HG02798 (cell line): ENCODE data around the gene HHIPL1.

ENCODE experiments used
- ATAC-seq: cut with Tn5 transposase; IDR thresholded peaks from one replicate; pipeline ENCODE4 v1.9.1; 2021; ENCODE audit warnings: mild to moderate bottlenecking; ENCODE audit not compliant: unreplicated experiment, poor library complexity

Gene HHIPL1

DNA sequence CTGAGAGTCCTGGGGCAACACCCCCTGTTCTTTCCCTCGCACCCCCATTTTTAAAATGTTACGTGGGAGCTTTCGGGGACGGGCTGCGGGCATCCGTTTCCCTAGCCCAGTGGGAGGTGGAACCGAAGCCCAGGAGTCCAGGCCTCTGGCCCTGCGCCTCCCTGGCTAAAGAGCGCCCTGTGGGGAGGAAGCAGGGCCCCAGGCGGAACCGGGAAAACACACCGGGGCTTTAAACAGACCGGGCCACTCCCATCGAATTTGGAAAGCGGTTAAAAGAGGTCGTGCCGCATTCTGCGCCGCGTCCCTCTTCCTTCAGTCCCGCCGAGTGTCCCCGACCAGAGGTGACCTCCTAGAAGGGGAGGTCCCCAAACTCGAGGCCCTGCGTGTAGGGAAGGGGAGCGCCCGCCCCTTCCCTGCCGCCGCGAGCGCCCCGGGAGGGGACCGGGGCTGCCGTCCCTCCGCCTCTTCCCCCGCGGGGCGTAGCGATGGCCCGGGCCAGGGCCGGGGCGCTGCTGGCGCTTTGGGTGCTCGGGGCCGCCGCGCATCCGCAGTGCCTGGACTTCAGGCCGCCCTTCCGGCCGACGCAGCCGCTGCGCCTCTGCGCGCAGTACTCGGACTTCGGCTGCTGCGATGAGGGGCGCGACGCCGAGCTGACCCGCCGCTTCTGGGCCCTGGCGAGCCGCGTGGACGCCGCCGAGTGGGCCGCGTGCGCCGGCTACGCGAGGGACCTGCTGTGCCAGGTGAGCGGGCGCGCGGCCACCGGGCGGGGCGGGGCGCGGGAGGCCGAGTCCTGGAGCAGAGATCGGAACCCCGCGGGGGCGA is at the start of gene HHIPL1:
Gene HHIPL1 (plus strand): TSS at position 407 of the 822 bp plus-strand sequence. CDS start 79 bp downstream, at position 486.
- no peak for ATAC-seq

DNA sequence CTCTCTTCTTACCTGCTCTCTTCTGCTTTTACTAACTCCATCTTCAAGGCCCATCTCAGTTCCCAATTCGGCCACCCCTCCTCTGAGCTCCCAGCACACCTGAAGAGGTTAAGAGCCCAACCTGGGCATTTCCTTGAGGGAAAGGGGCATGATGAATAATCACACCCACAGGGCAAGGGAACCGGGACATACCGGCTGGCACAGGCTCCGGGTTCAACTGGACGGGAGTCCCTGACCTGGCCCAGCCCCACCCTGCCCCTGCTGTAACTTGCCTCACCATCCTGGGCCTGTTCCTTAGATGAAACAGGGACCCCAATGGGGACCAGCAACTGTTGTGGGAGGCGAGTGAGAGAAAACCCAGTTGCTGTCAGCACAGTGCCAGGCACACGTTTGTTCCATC is 49.4 kb upstream of the HHIPL1 start:
- ATAC-seq, result no peak

DNA sequence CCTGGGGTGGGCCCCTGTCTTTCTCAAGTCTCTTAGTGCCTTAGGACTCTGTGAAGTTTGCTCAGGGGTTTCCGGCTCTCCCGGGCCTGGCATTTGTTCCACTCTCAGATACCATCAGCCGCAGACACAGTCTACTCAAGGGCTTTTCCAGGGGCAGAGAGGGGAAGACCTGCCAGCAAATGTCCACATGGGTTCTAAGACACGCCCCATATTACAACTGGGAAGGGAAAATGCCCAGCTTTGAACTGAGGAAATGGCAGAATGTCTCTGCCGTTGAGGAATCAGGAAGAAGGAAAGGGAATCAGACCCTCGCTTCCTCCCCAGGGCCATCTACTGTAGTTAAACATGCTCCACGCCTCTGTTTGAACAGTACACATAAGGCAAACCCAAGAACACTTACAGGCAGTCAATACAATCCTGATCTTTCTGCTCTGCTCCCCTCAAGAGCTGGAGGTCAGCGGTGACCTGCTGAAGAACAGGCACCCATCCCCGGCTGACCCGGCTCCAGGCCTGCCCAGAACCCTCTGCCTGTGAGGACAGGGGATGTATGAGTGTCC is 48.8 kb upstream of the HHIPL1 start:
- ATAC-seq, result no peak

DNA sequence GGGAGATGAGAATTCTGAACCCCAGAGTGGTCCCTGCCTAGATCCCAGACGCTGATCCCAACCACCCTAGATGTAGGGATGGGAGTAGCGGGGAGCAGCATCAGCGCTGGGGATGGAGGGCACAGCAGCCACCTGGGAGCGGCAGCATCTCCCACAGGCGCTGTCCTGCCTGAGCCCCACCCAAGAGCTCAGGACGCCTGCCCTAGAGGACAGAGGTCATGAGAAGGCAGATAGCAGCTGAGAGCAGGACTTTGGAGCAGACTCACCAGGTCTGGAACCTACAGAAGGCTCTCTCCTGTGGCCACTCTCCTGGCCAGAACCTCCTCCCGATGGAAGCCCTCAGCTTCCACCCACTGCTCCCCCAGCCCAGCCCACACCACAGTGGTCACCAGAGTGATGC is 48.2 kb upstream of the HHIPL1 start:
- ATAC-seq, result no peak

DNA sequence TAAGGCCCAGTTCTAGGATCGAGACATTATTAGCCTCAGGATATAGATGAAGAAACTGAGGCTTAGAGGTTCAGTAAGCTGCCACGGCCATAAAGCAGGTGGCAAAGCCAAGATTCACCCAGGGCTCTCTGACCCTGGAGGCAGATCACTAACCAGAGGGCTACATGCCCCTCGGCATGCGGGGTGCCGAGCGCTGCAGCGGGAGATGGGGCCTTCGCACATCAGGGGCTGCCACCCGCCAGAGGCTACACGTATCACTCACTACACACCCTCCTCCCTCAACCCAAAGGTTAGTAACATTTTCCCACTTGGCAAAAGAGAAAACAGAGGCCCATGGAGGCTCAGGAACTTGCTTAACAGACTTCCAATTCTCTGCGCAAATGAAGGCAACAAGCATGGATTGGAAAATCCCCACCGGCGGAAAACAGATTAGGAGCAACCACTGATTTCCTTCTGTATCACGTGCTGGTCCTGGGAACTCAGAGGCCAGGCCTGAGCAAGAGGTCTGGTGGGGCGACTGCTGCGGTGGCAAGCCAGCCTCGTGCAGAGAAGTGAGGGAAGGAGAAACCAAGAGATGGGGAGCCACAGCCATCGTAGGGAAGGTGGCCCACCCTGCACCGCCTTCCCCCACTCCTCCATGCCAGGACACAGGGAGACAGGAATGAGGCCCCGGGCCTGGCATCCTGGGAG is 46.9 kb upstream of the HHIPL1 start:
- ATAC-seq, result no peak

DNA sequence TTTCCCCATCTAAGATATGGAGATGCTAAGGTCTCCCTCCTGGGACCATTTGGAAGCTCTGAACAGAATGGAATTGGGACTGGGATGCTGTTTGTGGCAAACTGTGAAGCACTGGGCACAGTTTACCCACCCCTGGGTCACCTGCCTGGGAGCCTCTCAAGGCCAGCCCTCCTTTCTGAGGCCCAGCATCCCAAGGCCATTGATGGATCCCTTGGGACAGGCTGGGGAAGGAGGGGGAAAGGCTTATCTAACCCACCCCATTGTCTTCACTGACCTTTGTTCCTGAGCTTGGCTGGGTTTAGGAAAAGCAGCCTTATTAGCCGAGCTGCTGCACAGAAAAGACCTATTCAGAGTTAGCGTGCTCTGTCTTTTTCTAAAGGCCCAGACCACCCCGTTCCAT is 46.2 kb upstream of the HHIPL1 start:
- ATAC-seq, result no peak

DNA sequence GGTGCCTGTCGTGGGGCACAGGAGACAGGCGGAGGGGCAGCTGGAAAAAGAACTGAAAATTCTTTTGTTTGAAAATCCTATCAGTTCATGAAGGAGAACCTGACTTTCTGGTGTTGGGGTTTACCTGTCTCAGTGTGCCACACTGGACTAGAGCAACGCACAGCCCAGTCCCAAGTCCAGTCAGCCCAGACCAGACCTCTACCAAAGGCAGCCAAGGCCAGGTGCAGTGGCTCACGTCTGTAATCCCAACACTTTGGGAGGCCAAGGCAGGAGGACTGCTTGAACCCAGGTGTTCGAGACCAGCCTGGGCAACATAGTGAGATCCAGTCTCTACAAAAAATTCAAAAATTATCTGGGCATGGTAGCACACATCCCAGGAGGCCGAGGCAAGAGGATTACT is 45.5 kb upstream of the HHIPL1 start:
- no peak for ATAC-seq

DNA sequence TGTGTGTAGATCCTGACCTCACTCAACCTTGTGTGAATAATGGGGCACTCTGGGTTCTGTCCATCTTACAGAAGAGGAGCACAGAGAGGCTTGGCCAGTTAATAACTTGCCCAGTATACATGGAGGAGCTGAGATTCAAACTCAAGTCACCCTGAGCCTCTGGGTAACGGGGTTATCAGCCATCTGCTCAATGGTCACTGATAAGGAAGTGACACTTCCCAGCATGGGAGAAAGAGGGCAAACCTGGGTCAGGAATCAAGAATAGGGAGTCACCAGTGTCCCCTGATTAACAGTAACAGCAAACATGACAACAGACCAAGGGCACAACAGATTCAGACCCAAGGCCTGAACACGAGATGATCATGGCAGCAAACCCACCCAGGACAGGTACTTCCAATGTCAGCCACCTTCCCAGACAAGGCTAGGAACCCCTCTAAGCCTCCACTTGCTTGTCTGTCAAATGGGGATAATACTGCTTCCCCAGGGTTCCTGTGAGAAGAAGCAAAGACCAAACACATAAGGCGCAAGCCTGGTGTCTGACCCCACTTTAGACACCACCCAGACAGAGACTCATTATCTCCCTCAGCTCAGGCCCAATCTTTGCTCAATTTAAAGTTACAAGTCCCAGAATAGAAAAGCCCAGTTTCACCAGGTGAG is 44.6 kb upstream of the HHIPL1 start:
- no peak for ATAC-seq

DNA sequence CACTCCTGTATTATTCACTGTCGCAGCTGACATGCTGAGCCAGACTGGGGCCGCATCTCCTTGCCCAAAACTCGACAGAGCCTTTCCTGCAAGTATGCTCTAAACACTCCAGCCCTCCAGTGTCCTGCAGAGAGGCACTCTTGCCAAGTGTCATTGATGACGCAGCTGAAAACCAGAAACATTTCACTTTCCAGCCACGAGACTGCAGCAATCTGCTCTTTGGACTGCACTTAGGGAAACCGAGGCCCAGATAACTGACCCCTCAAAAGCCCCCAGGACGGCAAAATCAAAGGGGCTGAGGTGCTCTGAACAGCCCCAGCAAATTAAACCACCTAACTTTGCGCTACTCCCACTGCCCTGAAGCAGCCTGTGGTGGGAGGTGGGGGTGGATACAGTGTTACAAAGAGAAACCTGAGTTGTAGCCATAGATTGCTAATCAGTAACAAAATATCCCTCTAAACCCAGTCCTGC is 43.5 kb upstream of the HHIPL1 start:
- no peak for ATAC-seq

DNA sequence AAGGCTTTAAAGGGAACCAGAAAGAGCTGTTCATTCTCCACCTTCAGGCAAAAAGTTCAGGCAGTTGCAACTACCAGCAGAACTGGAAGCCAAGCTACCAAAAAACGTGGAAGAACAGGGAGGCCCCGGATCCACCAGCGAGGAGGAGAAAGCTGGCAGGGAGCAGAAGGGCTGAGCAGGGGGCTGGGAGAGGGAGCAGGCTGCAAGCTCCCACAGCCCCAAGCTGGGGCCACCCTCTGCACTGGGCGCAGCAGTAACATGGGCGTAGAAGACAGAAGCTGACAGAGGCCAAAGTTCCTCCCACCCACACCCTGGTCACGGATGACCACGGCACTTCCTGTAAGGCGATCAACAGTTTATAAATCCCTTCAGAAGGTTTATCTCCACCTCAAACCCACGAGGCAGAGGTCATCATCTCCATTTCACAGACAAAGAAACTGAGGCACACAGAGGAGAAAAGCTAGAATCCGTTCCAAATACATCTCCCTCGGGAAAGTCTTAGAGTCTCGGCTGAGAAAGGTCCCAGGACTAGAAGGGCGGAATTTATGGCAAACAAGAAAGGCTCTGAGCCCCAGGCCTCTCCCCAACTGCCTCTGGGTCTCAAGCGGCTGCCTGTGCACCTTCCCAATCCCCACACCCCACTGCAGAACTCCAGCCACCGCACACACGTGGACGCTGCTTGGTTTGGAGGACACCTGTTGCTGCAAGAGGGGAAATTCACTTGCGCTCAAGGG is 42.7 kb upstream of the HHIPL1 start:
- no peak for ATAC-seq

DNA sequence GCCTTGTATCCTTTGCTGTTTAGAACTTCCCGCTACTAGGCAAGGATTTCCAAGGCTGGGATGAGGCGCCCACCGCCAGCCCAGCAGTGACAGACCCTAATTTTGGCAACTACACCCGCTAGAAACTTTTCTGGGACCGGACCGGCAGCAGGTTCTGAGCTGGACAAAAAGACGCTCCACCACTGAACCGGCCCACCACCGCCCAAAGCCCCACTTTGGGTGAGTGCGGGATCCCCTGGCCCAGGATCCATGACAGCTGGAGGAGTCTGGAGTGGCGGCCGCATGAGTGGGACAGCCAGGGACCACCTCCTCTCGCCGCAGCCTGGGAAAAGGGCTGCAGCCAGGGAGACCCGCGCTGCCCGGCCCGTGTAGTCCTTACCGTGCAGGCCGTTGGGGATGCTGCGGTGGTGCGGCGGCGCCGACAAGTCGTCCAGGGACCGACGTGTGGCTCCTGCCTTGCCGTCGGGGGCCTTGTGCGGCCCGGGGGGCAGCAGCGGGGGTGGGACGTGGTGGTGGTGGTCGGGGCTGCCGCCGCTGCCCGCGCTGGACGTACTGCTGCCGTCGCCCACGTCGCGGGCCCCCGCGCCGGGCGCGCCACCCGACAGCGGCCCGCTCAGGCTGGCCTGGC is 42.0 kb upstream of the HHIPL1 start:
- no peak for ATAC-seq

DNA sequence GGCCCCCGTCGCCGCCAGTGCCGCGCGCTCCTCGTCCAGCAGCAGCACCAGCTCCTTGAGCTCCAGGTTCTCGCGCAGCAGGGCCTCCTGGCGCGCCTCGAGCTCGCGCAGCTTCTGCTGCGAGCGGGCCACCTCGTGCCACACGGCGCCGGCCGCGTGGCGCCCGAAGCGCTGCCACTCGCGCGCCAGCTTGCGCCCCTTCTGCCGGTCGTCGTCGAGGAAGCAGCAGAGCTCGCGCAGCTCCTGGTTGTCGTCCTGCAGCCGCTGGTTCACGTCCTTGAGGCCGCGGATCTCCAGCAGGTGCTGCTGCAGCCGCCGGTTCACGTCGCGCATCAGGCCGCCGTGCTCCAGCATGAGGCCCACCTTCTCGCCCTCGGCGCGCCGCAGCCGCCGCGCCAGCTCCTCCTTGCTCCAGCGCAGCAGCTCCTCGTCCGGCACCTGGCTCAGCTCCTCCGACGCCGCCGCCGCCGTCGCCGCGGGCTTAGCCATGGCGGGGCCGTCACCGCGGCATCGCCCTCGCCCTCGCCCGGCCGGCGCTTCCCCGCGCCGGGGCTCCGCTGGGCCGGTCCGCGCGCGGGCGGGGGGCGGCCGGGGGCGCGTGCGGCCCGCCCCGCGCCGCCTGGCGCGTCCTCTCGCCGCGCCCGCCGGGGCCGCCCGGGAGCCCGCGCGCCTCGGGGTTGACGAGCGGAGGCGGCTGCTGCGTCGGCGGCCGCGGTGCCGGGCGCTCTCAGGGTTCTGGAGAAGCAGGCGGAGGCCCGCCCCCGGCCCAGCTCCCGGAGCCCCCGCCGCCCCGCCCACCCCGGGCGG is 41.3 kb upstream of the HHIPL1 start, which contains the start of gene CCDC85C:
Gene CCDC85C (minus strand): TSS at position 737 of the 807 bp plus-strand sequence. CDS start 248 bp downstream, at position 489.
- ATAC-seq, result no peak

DNA sequence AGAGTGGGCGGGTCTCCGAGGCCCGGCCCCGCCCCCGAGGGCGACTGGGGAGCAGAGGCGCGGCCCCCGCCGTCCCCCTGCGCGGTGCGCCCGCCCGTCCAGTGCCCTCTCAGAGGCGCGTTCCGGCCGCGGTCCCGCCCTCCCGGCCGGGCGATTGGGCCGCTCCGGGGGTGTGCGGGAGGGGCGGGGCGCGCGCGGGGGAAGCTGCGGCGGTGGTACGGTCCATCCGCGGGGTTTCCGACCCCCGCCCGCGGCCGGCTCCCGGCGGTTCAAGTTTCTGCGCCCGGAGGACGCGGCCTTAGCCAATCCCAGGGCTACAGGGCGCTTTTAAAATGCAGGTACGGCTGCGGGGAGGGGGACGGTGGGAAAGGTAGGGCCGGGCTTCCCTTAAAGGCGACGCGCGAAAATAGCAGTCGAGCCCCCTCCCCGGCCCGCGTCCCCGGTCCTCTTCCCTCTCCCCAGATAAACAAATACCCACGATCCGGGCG is 40.6 kb upstream of the HHIPL1 start:
- ATAC-seq, result peak; percentile 90

DNA sequence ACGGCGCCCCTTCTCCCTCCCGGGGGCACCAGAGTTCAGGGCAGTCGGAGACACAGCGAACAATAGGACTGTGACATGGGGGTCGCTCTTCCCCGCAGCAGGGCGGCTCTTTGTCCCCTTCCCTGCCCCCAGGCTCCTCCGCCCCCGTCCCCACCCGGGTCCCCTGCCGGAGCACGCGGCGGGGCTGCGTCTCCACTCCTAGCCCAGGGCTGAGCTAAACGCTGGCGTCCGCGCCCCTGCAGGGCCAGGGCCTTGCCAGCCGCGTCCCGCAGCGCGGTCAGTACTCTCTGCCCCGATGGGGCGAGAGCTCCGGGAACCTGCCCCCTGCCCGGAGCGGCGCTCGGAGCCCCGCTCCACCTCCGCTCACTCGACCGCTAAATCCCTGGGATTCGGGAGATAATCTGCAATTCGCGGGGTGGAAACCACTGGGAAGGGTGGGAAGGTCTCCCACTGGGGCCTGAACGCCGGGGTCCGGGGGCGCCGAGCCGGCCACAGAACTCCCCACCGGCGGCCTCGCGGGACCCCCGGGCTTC is 40.1 kb upstream of the HHIPL1 start:
- ATAC-seq, result peak; percentile 9

DNA sequence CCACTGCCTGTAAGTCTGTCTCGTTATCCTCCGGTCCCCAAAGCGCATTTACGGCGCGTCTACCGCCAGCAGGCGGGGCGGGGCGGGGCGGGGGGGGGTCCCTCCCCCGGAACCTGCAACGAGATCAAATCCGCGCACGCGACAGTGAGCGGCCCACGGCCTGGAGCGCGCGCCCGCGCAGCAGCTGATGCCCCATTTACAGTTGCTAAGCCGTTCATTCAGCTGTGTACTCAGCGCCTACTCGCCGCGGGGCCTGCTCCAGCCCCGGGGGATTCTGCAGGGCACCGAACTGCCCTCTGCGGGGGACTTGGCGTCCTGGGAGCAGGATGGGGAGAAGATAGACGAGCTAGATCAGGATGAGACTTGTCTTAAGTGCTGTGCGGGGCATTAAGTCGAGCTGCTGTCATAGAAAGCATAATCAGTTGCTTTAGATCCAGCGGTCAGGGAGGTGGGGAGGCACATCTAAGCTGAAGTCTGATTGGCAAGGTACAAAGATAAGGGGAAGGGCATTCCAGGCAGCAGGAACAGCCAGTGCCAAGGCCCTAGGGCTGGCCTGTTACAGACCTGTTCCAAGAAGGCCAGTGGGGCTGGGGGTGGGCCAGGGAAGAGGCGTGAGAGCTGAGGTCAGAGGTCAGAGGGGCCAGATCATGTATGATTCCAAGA is 39.5 kb upstream of the HHIPL1 start:
- peak; percentile 25 for ATAC-seq

DNA sequence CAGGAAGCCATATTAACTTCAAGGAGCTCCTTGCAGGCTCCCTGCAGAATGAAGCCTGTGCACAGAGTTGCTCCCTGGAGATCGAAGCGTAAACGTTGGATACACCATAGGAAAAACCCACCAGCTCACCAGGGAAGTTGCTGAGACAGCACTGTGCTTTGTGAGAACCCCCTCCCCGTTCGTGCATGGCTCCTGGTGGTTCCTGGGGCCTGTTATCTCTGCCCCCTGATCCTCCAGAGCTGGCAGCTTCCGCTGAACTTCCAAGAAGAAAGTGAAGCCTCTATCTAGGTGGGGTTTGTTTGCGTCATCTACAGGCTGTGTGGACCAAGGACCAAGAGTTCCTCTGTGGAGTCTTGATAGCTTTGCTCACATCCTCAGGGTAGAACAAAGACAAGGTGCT is 38.6 kb upstream of the HHIPL1 start:
- ATAC-seq, result no peak

DNA sequence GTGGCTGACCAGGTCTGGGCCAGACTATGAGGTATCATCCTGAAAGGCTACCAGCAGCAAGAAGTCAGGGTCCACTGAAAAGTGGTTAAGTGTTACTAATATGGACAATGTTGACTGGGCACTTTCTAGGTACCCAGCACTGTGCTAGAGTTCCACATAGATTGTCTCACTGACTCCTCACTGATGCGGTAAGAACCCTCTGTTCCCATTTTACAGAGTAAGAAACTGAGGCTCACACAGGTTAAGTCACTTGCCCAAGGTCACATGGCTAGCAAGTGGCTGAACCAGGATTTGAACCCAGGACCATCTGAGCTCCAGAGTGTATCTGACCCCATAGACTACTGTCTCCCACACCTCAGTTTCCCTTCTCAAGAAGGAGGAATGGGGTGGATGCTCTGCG is 36.3 kb upstream of the HHIPL1 start:
- ATAC-seq, result no peak
